ENCODE results near the gene ARL4C.
"Not testable (repeated sequence)": the region's sequence is repeated elsewhere in the genome, so short reads cannot be mapped to it uniquely, and the experiment has no call there.

The ARL4C gene

GRCh38 chr2:234476766-234477165, 20.1 kb downstream of the ARL4C start:
- no peak for DNase-seq (ENCODE audit: low spot score)

DNA sequence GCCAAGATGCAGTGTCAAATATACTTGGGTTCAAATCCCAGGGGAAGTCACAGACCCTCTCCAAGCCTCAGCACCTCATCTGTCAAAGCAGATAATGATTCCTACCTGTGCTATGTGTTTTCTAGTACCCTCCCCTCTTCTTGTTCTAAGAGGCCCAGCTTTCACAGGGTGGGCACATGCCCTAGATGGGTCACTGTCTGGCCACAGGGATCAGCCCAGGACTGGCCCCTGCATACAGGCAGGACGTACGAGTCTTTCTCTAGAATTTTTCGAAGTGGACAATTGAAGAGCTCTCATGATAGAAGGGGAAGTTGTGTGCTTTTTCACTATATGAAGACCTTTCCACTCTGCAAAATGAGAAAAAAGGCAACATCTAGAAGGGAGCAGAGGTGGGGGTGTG, 22.2 kb downstream of the ARL4C start:
- no peak for DNase-seq (ENCODE audit: low spot score)

- no peak for DNase-seq (ENCODE audit: low spot score)
Measured at GRCh38 chr2:234472155-234472554, 24.7 kb downstream of the ARL4C start.

DNA sequence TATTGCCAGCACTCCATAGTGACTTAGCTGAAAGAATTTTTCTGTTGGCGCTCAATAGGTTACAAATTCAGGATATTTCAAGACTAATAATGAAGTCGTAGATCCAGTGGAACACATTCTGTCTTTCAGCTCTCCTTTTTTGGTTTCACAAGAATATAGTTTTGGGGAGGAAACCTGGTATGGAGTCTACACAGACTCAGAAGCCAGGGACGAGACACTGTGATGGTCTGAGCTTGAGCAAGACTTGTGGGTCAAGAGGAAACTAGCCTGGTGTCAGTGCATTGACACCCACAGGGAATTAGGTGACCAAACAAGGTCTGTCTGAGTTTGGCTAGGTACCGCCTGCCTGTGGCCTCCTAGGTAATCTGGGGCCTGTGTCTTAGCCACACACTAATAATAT, 26.9 kb downstream of the ARL4C start:
- DNase-seq (ENCODE audit: low spot score): no peak

DNA sequence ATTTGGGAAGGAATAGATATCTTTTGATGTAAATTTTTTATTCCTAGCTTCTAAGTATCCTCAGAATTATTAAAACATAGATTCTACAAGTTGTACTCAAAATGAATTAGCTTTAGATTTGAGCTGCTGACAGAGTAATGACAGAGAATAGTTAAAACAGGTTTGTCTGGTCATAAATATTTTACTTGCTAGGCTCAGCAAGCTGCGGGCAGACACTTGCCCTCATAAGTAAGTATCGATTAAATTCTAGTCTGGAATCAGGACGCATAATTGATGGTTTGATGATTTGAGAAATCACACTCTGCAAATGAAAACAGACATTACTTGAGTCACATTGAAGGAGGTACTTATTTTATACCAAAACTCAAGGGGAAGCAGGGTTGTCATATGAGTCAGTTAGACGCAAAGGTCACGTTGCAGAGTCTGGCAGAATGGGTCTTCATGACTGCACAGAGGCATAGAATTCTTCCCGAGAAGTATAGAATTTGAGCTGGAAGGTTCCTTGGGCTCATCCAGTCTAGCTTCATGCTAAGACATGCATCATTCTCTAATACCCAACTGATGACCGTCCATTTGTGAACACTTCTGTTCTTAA, 27.5 kb downstream of the ARL4C start:
- no peak for DNase-seq (ENCODE audit: low spot score)

- DNase-seq (ENCODE audit: low spot score): no peak
Measured at GRCh38 chr2:234468503-234468902, 28.4 kb downstream of the ARL4C start.

- no peak for DNase-seq (ENCODE audit: low spot score)
Measured at GRCh38 chr2:234467289-234467688, 29.6 kb downstream of the ARL4C start.

GRCh38 chr2:234464291-234464645, 32.6 kb downstream of the ARL4C start:
- DNase-seq (ENCODE audit: low spot score): no peak

- DNase-seq (ENCODE audit: low spot score): no peak
Measured at GRCh38 chr2:234463626-234464290, 33.1 kb downstream of the ARL4C start.

DNA sequence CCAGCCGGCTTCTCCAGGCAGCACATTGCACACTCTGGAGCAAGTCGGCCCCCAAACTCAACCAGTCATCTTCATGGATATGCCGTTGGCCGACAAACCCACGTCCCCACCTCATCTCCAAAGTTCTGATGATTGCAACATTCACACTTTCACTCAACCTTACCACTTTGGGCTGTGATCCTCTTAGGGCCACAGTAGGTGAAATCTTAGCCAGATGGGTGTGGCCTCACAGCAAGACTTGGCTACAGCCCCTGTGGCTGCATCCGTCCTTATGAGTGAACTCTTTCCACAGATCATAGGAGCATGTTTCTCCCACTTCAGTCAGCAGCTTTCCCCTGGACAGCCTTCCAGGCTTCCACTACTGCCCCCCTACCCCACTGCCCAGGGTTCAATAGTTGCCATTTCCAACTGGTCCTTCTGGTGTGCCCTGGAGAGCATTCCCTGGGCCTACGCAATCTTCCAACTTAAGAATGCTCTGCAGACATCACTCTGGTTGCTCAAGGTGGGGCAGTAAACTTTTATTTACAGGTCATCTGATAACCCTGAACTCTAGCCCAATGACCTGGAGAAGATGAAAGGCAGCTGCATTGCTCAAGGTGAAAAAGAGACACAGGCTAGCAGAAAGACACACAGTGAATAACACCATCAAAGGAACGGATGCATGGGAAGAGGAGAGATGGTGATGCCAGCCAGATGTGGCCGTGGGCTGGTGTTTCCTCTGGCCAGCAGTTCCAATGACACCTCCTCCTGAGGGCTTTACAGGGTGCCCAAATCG, 34.5 kb downstream of the ARL4C start:
- no peak for DNase-seq (ENCODE audit: low spot score)

DNA sequence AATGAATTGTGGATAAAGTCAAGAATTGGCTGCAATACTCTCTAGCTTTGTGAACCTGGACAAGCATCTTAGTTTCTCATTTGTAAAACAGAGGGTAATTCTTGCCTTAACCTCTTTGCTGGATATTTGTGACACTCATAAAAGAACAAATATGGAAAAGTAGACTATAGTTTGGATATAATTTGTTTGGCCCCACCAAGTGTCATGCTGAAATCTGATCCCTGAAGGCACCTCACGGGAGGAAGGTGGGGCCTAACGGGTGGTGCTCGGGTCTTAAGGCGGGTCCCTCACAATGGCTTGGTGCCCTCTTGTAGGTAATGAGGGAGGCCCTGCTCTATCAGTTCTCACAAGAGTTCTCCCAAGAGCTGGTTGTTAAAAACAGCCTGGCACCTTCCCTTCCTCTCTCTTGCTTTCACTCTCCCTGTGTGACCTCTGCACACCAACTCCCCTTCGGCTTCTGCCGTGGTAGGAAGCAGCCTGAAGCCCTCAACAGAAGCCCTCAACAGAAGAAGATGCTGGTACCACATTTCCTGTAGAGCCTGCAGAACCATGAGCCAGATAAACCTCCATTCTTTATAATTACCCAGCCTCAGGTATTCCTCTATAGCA, 37.4 kb downstream of the ARL4C start:
- no peak for DNase-seq (ENCODE audit: low spot score)

GRCh38 chr2:234458466-234458865, 38.4 kb downstream of the ARL4C start:
- no peak for DNase-seq (ENCODE audit: low spot score)

- no peak for DNase-seq (ENCODE audit: low spot score)
Measured at GRCh38 chr2:234457421-234457820, 39.5 kb downstream of the ARL4C start.

DNA sequence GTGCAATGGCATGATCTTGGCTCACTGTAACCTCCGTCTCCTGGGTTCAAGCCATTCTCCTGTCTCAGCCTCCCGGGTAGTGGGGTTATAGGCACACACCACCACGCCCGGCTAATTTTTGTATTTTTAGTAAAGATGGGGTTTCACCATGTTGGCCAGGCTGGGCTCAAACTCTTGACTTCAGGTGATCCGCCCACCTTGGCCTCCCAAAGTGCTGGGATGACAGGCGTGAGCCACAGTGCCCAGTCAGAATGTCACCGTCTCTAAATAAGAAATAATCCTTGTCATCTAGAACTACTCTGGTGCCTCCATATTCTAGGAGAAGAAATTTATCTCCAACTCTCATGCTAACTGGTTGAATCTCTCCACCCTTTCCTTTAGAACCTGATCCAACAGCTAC, 41.6 kb downstream of the ARL4C start:
- DNase-seq (ENCODE audit: low spot score): not testable (repeated sequence)

DNA sequence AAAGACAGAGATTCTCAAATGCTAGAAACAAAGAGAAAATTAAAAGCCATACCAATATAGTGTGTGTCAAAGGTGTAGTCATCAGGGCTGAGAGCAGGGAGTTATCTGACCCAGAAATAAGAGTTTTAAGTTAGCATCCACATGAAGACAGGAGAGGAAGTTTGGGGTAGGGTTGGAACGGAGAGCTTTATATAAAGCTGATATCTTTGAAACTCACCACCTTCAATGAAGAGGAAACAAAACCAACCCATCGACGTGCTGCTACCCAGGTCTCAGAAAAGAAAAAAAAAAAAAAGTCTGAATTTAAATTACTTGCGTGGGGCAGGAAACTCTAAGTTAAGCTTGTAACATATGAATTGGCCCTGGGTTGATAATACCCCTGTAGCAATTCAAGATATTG, 42.4 kb downstream of the ARL4C start:
- DNase-seq (ENCODE audit: low spot score): no peak

- no peak for DNase-seq (ENCODE audit: low spot score)
Measured at GRCh38 chr2:234453216-234453615, 43.7 kb downstream of the ARL4C start.

GRCh38 chr2:234451852-234452625, 44.8 kb downstream of the ARL4C start:
- no peak for DNase-seq (ENCODE audit: low spot score)

DNA sequence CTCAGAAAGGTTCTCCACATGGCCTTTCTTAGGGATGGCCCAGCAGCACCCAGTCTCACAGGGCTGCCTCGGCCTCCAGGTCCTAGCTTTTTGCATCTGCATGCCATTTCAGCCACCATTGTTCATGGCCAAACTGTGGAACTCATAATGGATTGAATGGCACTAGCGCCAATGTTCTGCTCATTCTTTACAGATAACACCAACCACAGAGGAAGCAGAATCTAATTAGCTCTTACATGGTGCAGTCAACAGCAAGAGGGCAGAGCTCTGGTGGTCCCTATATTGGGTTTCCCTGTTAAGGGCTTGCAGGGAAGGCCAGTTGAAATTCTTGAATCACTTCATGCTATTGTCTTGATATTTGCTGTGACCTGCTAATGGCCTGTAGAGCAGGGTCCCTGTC, 45.6 kb downstream of the ARL4C start:
- no peak for DNase-seq (ENCODE audit: low spot score)

- no peak for DNase-seq (ENCODE audit: low spot score)
Measured at GRCh38 chr2:234450431-234451124, 46.3 kb downstream of the ARL4C start.

GRCh38 chr2:234448506-234449184, 48.2 kb downstream of the ARL4C start:
- no peak for DNase-seq (ENCODE audit: low spot score)

GRCh38 chr2:234447963-234448362, 48.9 kb downstream of the ARL4C start:
- no peak for DNase-seq (ENCODE audit: low spot score)
